ENCODE data around the gene R3HDM1.

The R3HDM1 gene

GRCh38 chr2:135741395-135742324 lies 210.4 kb downstream of the R3HDM1 start, which contains the start of gene UBXN4:
UBXN4 (plus strand) TSS chr2:135741855; CDS start chr2:135741930, 75 bp downstream.
- ChIA-PET CTCF (interaction anchor here (1.6 to 3.7 kb wide), 4 partner anchors 14 to 56 kb away, joined by 4 to 17 read pairs (median 9); no protein-coding TSS in a partner anchor), POLR2A (no interaction called here)
- peak; percentile 43 for TF ChIP-seq CTCF (IDR thresholded peaks at IDR 0.05; ENCODE audit: insufficient read depth, low read length, missing control alignments)
- peak; percentile 94 for DNase-seq (ENCODE audit: low read depth, low spot score)
- H3K4me3 ChIP-seq (ENCODE audit: low read depth, low read length): peak within 1 kb of the TSS; percentile 90

GRCh38 chr2:135742325-135742757 lies 211.1 kb downstream of the R3HDM1 start:
- CTCF ChIA-PET: interaction anchor here (1.1 to 3.7 kb wide), 4 partner anchors 13 to 55 kb away, joined by 3 to 17 read pairs (median 5); no protein-coding TSS in a partner anchor
- POLR2A ChIA-PET: interaction anchor here (0.6 kb wide), 1 partner anchor 11 kb away, joined by 3 read pairs; no protein-coding TSS in a partner anchor
- H3K4me3 ChIP-seq (ENCODE audit: low read depth, low read length): peak overlapping the region; percentile 90
- no peak for TF ChIP-seq CTCF (IDR thresholded peaks at IDR 0.05; ENCODE audit: insufficient read depth, low read length, missing control alignments)
- no peak for DNase-seq (ENCODE audit: low read depth, low spot score)

- ChIA-PET POLR2A (no interaction called here), CTCF (interaction anchor here (0.8 to 3.7 kb wide), 4 partner anchors 12 to 740 kb away, joined by 3 to 17 read pairs (median 4); no protein-coding TSS in a partner anchor)
- no peak for DNase-seq (ENCODE audit: low read depth, low spot score)
- no peak for TF ChIP-seq CTCF (IDR thresholded peaks at IDR 0.05; ENCODE audit: insufficient read depth, low read length, missing control alignments)
- peak overlapping the region; percentile 36 for H3K4me3 ChIP-seq (ENCODE audit: low read depth, low read length)
Measured at GRCh38 chr2:135743860-135744259, 212.6 kb downstream of the R3HDM1 start.

- DNase-seq (ENCODE audit: low read depth, low spot score): no peak
- POLR2A ChIA-PET: interaction anchor here (0.8 kb wide), 1 partner anchor 42 kb away, joined by 3 read pairs; no protein-coding TSS in a partner anchor
- CTCF ChIA-PET: interaction anchor here (0.8 to 3.7 kb wide), 4 partner anchors 52 to 756 kb away, joined by 3 to 17 read pairs (median 3); no protein-coding TSS in a partner anchor
- no peak overlapping the region; the same call in 1 of the 2 replicates for H3K4me3 ChIP-seq (ENCODE audit: low read depth, low read length)
- no peak for TF ChIP-seq CTCF (IDR thresholded peaks at IDR 0.05; ENCODE audit: insufficient read depth, low read length, missing control alignments)
Measured at GRCh38 chr2:135744760-135745314, 213.6 kb downstream of the R3HDM1 start.

- no peak overlapping the region for H3K4me3 ChIP-seq (ENCODE audit: low read depth, low read length)
- POLR2A ChIA-PET: interaction anchor here (0.6 to 0.8 kb wide), 2 partner anchors 41 to 678 kb away, joined by 3 to 6 read pairs; no protein-coding TSS in a partner anchor
- DNase-seq (ENCODE audit: low read depth, low spot score): peak; percentile 72
- CTCF ChIA-PET: interaction anchor here (0.8 to 3.7 kb wide), 3 partner anchors 52 to 743 kb away, joined by 3 to 17 read pairs (median 3); no protein-coding TSS in a partner anchor
- no peak for TF ChIP-seq CTCF (IDR thresholded peaks at IDR 0.05; ENCODE audit: insufficient read depth, low read length, missing control alignments)
Measured at GRCh38 chr2:135745545-135745944, 214.3 kb downstream of the R3HDM1 start.

Measured in AG04449 (cell line).